SKM-1 (cell line): Measurements from ENCODE around the gene BRIP1.
"Not testable (repeated sequence)": the region's sequence is repeated elsewhere in the genome, so short reads cannot be mapped to it uniquely, and the experiment has no call there.

Experiments
- DNase-seq: peaks from one replicate; lab custom pipeline; 2025; ENCODE audit not compliant: unreplicated experiment; lab: John Stamatoyannopoulos, UW

BRIP1 gene

GRCh38 chr17:61733021-61733420 lies 130.3 kb downstream of the BRIP1 start:
- DNase-seq, result no peak

GRCh38 chr17:61732169-61732568 lies 131.2 kb downstream of the BRIP1 start:
- no peak for DNase-seq

GRCh38 chr17:61731330-61731729 lies 132.0 kb downstream of the BRIP1 start:
- no peak for DNase-seq

GRCh38 chr17:61729690-61730268 lies 133.5 kb downstream of the BRIP1 start:
- no peak for DNase-seq

- no peak for DNase-seq
Observed at GRCh38 chr17:61728297-61728836, 135.0 kb downstream of the BRIP1 start.

GRCh38 chr17:61727798-61728197 lies 135.5 kb downstream of the BRIP1 start:
- not testable (repeated sequence) for DNase-seq

- DNase-seq, result no peak
Observed at GRCh38 chr17:61726977-61727376, 136.4 kb downstream of the BRIP1 start.

GRCh38 chr17:61724777-61725176 lies 138.6 kb downstream of the BRIP1 start:
- DNase-seq, result no peak

- no peak for DNase-seq
Observed at GRCh38 chr17:61723914-61724313, 139.4 kb downstream of the BRIP1 start.

GRCh38 chr17:61723183-61723582 lies 140.1 kb downstream of the BRIP1 start:
- no peak for DNase-seq

- DNase-seq, result no peak
Observed at GRCh38 chr17:61722398-61722797, 140.9 kb downstream of the BRIP1 start.

- no peak for DNase-seq
Observed at GRCh38 chr17:61720016-61720795, 143.1 kb downstream of the BRIP1 start.

GRCh38 chr17:61719220-61719619 lies 144.1 kb downstream of the BRIP1 start:
- DNase-seq, result not testable (repeated sequence)

GRCh38 chr17:61718022-61718421 lies 145.3 kb downstream of the BRIP1 start:
- no peak for DNase-seq

- no peak for DNase-seq
Observed at GRCh38 chr17:61717352-61717751, 146.0 kb downstream of the BRIP1 start.

- DNase-seq, result no peak
Observed at GRCh38 chr17:61716225-61716829, 147.0 kb downstream of the BRIP1 start.

- no peak for DNase-seq
Observed at GRCh38 chr17:61715348-61715747, 148.0 kb downstream of the BRIP1 start.

- DNase-seq, result no peak
Observed at GRCh38 chr17:61714300-61714699, 149.0 kb downstream of the BRIP1 start.

- no peak for DNase-seq
Observed at GRCh38 chr17:61713035-61713434, 150.3 kb downstream of the BRIP1 start.

GRCh38 chr17:61710546-61710945 lies 152.8 kb downstream of the BRIP1 start:
- no peak for DNase-seq

- no peak for DNase-seq
Observed at GRCh38 chr17:61709567-61709966, 153.8 kb downstream of the BRIP1 start.

GRCh38 chr17:61704935-61705449 lies 158.3 kb downstream of the BRIP1 start:
- DNase-seq, result no peak
